ENCODE data around the gene CLPTM1L.

CLPTM1L gene

DNA sequence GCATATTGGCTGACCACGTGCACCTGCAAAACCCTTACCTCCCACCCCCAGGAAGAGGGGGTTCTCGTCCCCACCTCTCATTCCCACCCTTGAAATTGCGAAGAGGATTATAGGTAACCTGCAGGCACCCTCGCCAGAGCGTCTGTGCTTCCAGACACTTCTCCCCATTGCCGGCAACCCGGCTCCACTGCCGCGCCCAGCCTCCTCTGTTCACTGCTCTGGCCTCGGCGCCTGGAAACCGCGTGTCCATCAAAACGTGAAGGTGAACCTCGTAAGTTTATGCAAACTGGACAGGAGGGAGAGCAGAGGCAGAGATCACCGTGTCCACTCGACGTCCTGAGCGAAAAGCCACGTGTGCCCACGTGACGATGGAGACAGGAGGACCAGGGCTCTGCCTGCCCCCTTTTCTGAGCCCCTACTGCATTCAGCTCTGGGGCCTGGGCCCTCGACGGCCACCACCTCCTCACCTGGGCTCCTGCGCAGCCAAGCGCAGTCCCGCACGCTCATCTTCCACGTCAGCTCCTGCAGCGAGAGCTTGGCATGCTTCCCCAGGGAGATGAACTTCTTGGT, 52.0 kb downstream of the CLPTM1L start:
- TF ChIP-seq GATA3 (IDR thresholded peaks at IDR 0.05; ENCODE audit: low read depth, low read length) (no peak), GATA2 (IDR thresholded peaks at IDR 0.05; ENCODE audit: low read depth, low read length) (no peak)

DNA sequence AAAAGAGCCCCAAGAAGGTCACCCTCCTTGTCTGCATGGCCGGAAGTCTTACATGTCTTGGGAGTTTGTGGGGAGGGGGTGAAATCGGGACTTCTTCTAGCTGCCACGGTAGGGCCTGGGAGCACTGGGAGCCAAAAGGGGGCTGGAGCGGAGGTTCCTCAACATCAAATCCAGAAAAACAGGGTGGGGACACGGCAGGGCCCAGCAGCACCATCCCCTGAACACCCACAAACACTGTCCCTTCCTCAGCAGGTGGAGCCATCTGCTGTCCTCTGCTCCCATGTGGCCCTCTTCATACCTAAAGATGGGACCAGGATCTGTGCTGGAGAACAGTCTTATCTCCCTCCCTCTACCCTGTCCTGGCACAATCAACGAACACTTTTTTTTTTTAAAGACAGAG, 52.8 kb downstream of the CLPTM1L start:
- TF ChIP-seq GATA2 (IDR thresholded peaks at IDR 0.05; ENCODE audit: low read depth, low read length) (no peak), GATA3 (IDR thresholded peaks at IDR 0.05; ENCODE audit: low read depth, low read length) (no peak)

GRCh38 chr5:1291611-1292080, 53.3 kb downstream of the CLPTM1L start:
- TF ChIP-seq GATA2 (IDR thresholded peaks at IDR 0.05; ENCODE audit: low read depth, low read length) (no peak), GATA3 (IDR thresholded peaks at IDR 0.05; ENCODE audit: low read depth, low read length) (no peak)

- no peak for TF ChIP-seq GATA2 (IDR thresholded peaks at IDR 0.05; ENCODE audit: low read depth, low read length)
- TF ChIP-seq GATA3 (IDR thresholded peaks at IDR 0.05; ENCODE audit: low read depth, low read length), result no peak
Observed at GRCh38 chr5:1288439-1289335, 56.2 kb downstream of the CLPTM1L start.

- TF ChIP-seq GATA2 (IDR thresholded peaks at IDR 0.05; ENCODE audit: low read depth, low read length) (no peak), GATA3 (IDR thresholded peaks at IDR 0.05; ENCODE audit: low read depth, low read length) (no peak)
Observed at GRCh38 chr5:1285883-1286291, 59.0 kb downstream of the CLPTM1L start.

- TF ChIP-seq GATA2 (IDR thresholded peaks at IDR 0.05; ENCODE audit: low read depth, low read length) (no peak), GATA3 (IDR thresholded peaks at IDR 0.05; ENCODE audit: low read depth, low read length) (no peak)
Observed at GRCh38 chr5:1285141-1285540, 59.8 kb downstream of the CLPTM1L start.

GRCh38 chr5:1282131-1282992, 62.5 kb downstream of the CLPTM1L start:
- no peak for TF ChIP-seq GATA2 (IDR thresholded peaks at IDR 0.05; ENCODE audit: low read depth, low read length)
- TF ChIP-seq GATA3 (IDR thresholded peaks at IDR 0.05; ENCODE audit: low read depth, low read length), result no peak

GRCh38 chr5:1281038-1281882, 63.6 kb downstream of the CLPTM1L start:
- TF ChIP-seq GATA2 (IDR thresholded peaks at IDR 0.05; ENCODE audit: low read depth, low read length), result no peak
- TF ChIP-seq GATA3 (IDR thresholded peaks at IDR 0.05; ENCODE audit: low read depth, low read length), result no peak

DNA sequence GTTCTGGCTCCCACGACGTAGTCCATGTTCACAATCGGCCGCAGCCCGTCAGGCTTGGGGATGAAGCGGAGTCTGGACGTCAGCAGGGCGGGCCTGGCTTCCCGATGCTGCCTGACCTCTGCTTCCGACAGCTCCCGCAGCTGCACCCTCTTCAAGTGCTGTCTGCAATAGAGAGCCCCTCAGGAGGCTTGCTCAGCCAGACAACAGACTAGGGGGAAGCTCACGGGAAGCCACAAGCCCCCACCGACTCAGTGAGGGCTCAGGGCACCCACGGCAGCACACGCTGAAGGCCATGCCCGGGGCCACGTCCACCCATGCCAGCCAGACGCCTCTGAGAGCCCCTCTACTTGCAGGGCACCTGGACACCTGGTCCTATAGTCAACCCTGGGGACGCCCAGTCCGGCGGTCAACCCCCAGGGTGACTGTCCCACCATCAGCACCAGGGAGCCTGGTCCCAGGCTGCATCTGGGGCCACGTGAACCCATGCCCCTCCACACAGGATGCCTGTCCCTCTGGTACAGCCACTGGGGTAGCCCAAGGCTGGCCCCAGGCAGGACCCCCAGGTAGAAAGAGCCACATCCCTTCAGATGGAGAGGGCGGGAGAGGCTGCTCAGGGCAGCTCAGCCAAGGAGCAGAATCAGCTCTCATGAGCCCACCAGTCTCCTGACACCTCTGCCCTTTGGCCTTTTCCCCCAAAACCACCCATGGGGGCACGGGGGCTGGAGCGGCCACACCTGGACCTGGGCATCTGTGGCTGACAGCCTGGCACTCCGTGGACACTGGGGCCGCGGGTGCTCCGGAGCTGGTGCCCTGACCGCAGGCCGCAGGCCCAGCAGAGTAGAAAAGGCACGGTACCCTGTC, 64.5 kb downstream of the CLPTM1L start:
- TF ChIP-seq GATA3 (IDR thresholded peaks at IDR 0.05; ENCODE audit: low read depth, low read length), result no peak
- TF ChIP-seq GATA2 (IDR thresholded peaks at IDR 0.05; ENCODE audit: low read depth, low read length), result no peak

DNA sequence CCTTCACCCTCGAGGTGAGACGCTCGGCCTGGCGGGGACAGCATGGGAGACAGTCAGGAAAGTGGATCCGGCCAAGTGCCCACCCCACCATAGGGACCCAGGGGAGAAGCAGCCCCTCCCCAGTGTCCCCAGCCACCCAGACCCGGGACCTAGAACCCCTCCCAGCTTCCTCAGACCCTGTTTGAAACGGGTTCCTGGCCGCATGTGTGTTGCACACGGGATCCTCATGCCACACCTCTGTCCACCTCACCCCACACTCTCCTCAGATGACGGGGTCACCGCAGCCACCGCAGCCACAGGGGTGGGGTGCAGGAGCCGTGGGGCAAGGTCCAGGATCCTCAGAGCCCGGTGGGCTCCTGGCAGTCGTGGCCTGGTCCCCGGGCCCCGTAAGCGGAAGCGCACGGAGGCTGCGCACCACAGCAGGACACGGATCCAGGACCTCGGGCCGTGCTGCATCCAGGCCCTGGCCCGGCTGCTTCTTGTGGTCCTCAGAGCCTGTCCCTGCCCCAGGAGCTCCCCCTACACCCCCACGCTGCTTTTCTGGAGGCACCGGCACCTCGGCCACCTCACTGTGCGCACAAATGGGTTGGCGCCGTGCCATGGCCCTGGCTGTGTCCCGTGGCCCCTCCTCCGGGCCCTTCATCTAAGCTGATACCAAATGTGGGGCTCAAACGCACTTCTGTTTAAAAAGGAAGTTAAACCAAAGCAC, 65.3 kb downstream of the CLPTM1L start:
- TF ChIP-seq GATA3 (IDR thresholded peaks at IDR 0.05; ENCODE audit: low read depth, low read length), result no peak
- TF ChIP-seq GATA2 (IDR thresholded peaks at IDR 0.05; ENCODE audit: low read depth, low read length), result no peak

DNA sequence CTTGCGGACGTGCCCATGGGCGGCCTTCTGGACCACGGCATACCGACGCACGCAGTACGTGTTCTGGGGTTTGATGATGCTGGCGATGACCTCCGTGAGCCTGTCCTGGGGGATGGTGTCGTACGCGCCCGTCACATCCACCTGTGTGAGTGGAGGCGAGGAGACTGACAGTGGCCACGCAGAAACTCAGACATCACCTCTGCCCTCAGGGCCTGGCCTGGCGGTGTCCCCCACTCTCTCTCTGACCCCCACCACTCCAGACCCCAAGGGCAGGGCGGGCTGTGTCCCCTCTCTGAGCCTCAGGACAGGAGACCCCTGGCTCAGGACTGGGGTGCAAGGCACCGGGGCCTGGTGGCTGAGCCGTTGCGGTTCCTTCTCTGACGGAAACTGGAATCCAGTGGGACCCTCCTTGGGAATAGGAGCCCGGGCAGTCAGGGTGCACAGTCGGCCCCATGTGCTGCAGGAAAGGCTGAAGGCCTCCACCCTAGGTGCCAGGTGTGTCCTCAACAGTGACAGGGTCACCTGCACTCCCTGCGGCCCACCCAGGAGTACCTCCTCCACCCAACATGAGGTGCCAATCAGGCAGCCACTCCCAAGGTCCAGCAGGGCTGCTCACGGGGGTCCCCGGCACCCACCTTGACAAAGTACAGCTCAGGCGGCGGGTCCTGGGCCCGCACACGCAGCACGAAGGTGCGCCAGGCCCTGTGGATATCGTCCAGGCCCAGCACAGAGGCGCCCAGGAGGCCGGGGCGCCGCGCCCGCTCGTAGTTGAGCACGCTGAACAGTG, 66.0 kb downstream of the CLPTM1L start:
- no peak for TF ChIP-seq GATA3 (IDR thresholded peaks at IDR 0.05; ENCODE audit: low read depth, low read length)
- TF ChIP-seq GATA2 (IDR thresholded peaks at IDR 0.05; ENCODE audit: low read depth, low read length), result no peak

All from SH-SY5Y (cell line).